CD8-positive, alpha-beta memory T cell (primary cell): Measurements from ENCODE around the gene ICA1L. TPM values are rescaled to one million over a fixed set of nuclear protein-coding genes. Genes with fewer than 3 reads are reported as not detected.

Experiments
- CTCF ChIA-PET: fragments of 350-600 bp; sonication (Branson Sonifier 250); formaldehyde crosslinking; loops from one replicate; lab custom pipeline; 2021; ENCODE audit warnings: antibody characterized with exemption; lab: Charles Lee
- POLR2A ChIA-PET: fragments of 350-600 bp; sonication (Branson Sonifier 250); formaldehyde crosslinking; loops from one replicate; lab custom pipeline; 2021; ENCODE audit warnings: antibody characterized with exemption; lab: Charles Lee
- DNase-seq, 5 donors: peaks; one replicate each; pipeline versions ENCODE4 v3.0.0 to v3.0.0-alpha.2; 2020 to 2022; ENCODE audit warnings: mixed read lengths in 1 of 5
- H3K27ac ChIP-seq: one replicate; pipeline ENCODE4 v1.7.0; 2013; ENCODE audit warnings: low read depth, mild to moderate bottlenecking, low read length, moderate library complexity
- H3K27me3 ChIP-seq: 2 replicates; pipeline ENCODE4 v1.7.0; 2013; ENCODE audit warnings: low read length, mild to moderate bottlenecking; ENCODE audit not compliant: insufficient read depth, poor library complexity, severe bottlenecking
- H3K36me3 ChIP-seq: 2 replicates; pipeline ENCODE4 v1.7.0; 2013; ENCODE audit warnings: mild to moderate bottlenecking, low read length, moderate library complexity; ENCODE audit not compliant: insufficient read depth
- H3K4me1 ChIP-seq: 2 replicates; pipeline ENCODE4 v1.7.0; 2013; ENCODE audit warnings: mild to moderate bottlenecking, low read length, moderate library complexity; ENCODE audit not compliant: insufficient read depth
- H3K4me3 ChIP-seq: 2 replicates; pipeline ENCODE4 v1.7.0; 2013; ENCODE audit warnings: mild to moderate bottlenecking, low read length
- H3K9me3 ChIP-seq: 2 replicates; pipeline ENCODE4 v1.7.0; 2013; ENCODE audit warnings: mild to moderate bottlenecking, low read length
- H3K27ac Mint-ChIP-seq, 8 donors: one replicate each; pipeline ENCODE4 v1.8.0; 2020 to 2021; ENCODE audit warnings: mixed read lengths in 8 of 8, mild to moderate bottlenecking in 6 of 8, inconsistent platforms in 3 of 8, moderate library complexity in 3 of 8
- H3K27me3 Mint-ChIP-seq, 2 donors: one replicate each; pipeline ENCODE4 v1.8.0; 2020 to 2021; ENCODE audit warnings: mixed read lengths in 2 of 2, mild to moderate bottlenecking in 1 of 2, moderate library complexity in 1 of 2
- H3K36me3 Mint-ChIP-seq, 3 donors: one replicate each; pipeline ENCODE4 v1.8.0; 2020 to 2021; ENCODE audit warnings: mixed read lengths in 3 of 3, inconsistent platforms in 1 of 3, mild to moderate bottlenecking in 1 of 3
- H3K4me1 Mint-ChIP-seq, 3 donors: one replicate each; pipeline ENCODE4 v1.8.0; 2020 to 2021; ENCODE audit warnings: mixed read lengths in 3 of 3, inconsistent platforms in 1 of 3, mild to moderate bottlenecking in 1 of 3
- H3K4me3 Mint-ChIP-seq, 7 donors: one replicate each; pipeline ENCODE4 v1.8.0; 2020 to 2021; ENCODE audit warnings: mixed read lengths in 7 of 7, mild to moderate bottlenecking in 6 of 7, moderate library complexity in 4 of 7, inconsistent platforms in 2 of 7
- H3K9me3 Mint-ChIP-seq, 5 donors: one replicate each; pipeline ENCODE4 v1.8.0; 2020 to 2022; ENCODE audit warnings: mixed read lengths in 5 of 5, mild to moderate bottlenecking in 3 of 5, moderate library complexity in 2 of 5, inconsistent platforms in 1 of 5
- polyA plus RNA-seq: library from polyadenylated mRNA; unstranded; fragments of 300-500 nt; fragmentation: Illumina TruSeq; gene quantifications from one replicate; pipeline ENCODE4 v1.2.3, GENCODE V29; 2021
- total RNA-seq, 2 experiments: library from RNA; stranded (reverse); gene quantifications; one replicate each; pipeline ENCODE4 v1.2.3, GENCODE V29; 2021

ICA1L gene
- total and polyA plus RNA-seq, 3 experiments from 2014 or later: 2.3 to 4.7 (median 4.6) TPM

GRCh38 chr2:202758604-202759003 is 113.0 kb downstream of the ICA1L start:
- Histone ChIP-seq H3K4me1 (peaks cover 22% of the 10 kb centered on the region), H3K36me3 (no peaks in the 10 kb centered on the region), H3K27me3 (no peaks in the 10 kb centered on the region), H3K27ac (no peak overlapping the region), H3K4me3 (no peak overlapping the region), H3K9me3 (no peaks in the 10 kb centered on the region)
- no peaks in the 10 kb centered on the region for H3K27me3 Mint-ChIP-seq
- H3K27ac Mint-ChIP-seq: peak overlapping the region in 2 of 8 donors; percentile 25 to 40
- ChIA-PET CTCF (interaction anchor here (1.5 to 1.6 kb wide), 2 partner anchors 9 to 170 kb away, joined by 3 to 4 read pairs; no protein-coding TSS in a partner anchor), POLR2A (no interaction called here)
- no peak overlapping the region for H3K4me3 Mint-ChIP-seq
- H3K4me1 Mint-ChIP-seq: peaks cover 10 to 35% (median 20%) of the 10 kb centered on the region in 3 donors
- DNase-seq: no peak
- peaks cover 2 to 75% (median 26%) of the 10 kb centered on the region in 3 donors for H3K36me3 Mint-ChIP-seq
- no peaks in the 10 kb centered on the region for H3K9me3 Mint-ChIP-seq

- ChIA-PET POLR2A (no interaction called here), CTCF (interaction anchor here (1.0 to 1.6 kb wide), 3 partner anchors 10 to 169 kb away, joined by 3 to 4 read pairs (median 3); no protein-coding TSS in a partner anchor)
- H3K27ac Mint-ChIP-seq: peak overlapping the region in 2 of 8 donors; percentile 5 to 40
- no peak overlapping the region for H3K4me3 Mint-ChIP-seq
- peaks cover 6 to 75% (median 29%) of the 10 kb centered on the region in 3 donors for H3K36me3 Mint-ChIP-seq
- no peak for DNase-seq
- H3K36me3 ChIP-seq: no peaks in the 10 kb centered on the region
- peaks cover 10 to 36% (median 22%) of the 10 kb centered on the region in 3 donors for H3K4me1 Mint-ChIP-seq
- peaks cover 18% of the 10 kb centered on the region for H3K4me1 ChIP-seq
- H3K27me3 ChIP-seq: no peaks in the 10 kb centered on the region
- H3K27ac ChIP-seq: no peak overlapping the region
- H3K9me3 Mint-ChIP-seq: no peaks in the 10 kb centered on the region
- no peak overlapping the region for H3K4me3 ChIP-seq
- H3K9me3 ChIP-seq: no peaks in the 10 kb centered on the region
- H3K27me3 Mint-ChIP-seq: no peaks in the 10 kb centered on the region
Observed at GRCh38 chr2:202758128-202758527, 113.4 kb downstream of the ICA1L start.

GRCh38 chr2:202757339-202757738 is 114.2 kb downstream of the ICA1L start:
- peaks cover 10 to 34% (median 18%) of the 10 kb centered on the region in 3 donors for H3K4me1 Mint-ChIP-seq
- no peak for DNase-seq
- H3K36me3 ChIP-seq: no peaks in the 10 kb centered on the region
- H3K27me3 ChIP-seq: no peaks in the 10 kb centered on the region
- POLR2A ChIA-PET: no interaction called here
- peak overlapping the region in 1 of 8 donors; percentile 26 for H3K27ac Mint-ChIP-seq
- peaks cover 8 to 70% (median 27%) of the 10 kb centered on the region in 3 donors for H3K36me3 Mint-ChIP-seq
- no peaks in the 10 kb centered on the region for H3K9me3 ChIP-seq
- H3K4me3 ChIP-seq: no peak overlapping the region
- peaks cover 18% of the 10 kb centered on the region for H3K4me1 ChIP-seq
- no peak overlapping the region for H3K4me3 Mint-ChIP-seq
- H3K27ac ChIP-seq: no peak overlapping the region
- H3K27me3 Mint-ChIP-seq: no peaks in the 10 kb centered on the region
- CTCF ChIA-PET: interaction anchor here (1.0 kb wide), 1 partner anchor 168 kb away, joined by 3 read pairs; no protein-coding TSS in a partner anchor
- H3K9me3 Mint-ChIP-seq: no peaks in the 10 kb centered on the region

GRCh38 chr2:202756598-202756997 is 115.0 kb downstream of the ICA1L start:
- Mint-ChIP-seq H3K27me3 (no peaks in the 10 kb centered on the region), H3K9me3 (no peaks in the 10 kb centered on the region), H3K36me3 (peaks cover 8 to 68% (median 29%) of the 10 kb centered on the region in 3 donors), H3K27ac (peak overlapping the region in 1 of 8 donors; percentile 54), H3K4me1 (peaks cover 13 to 34% (median 16%) of the 10 kb centered on the region in 3 donors), H3K4me3 (no peak overlapping the region)
- CTCF ChIA-PET: no interaction called here
- Histone ChIP-seq H3K9me3 (no peaks in the 10 kb centered on the region), H3K36me3 (no peaks in the 10 kb centered on the region), H3K27ac (no peak overlapping the region), H3K27me3 (no peaks in the 10 kb centered on the region), H3K4me3 (no peak overlapping the region), H3K4me1 (peaks cover 15% of the 10 kb centered on the region)
- POLR2A ChIA-PET: no interaction called here
- no peak for DNase-seq

- Mint-ChIP-seq H3K36me3 (peaks cover 8 to 57% (median 20%) of the 10 kb centered on the region in 3 donors), H3K4me1 (peaks cover 6 to 19% (median 6%) of the 10 kb centered on the region in 3 donors), H3K9me3 (no peaks in the 10 kb centered on the region), H3K27ac (peak overlapping the region in 4 of 8 donors; percentile 19 to 65 (median 30)), H3K4me3 (no peak overlapping the region), H3K27me3 (no peaks in the 10 kb centered on the region)
- POLR2A ChIA-PET: no interaction called here
- CTCF ChIA-PET: no interaction called here
- H3K27ac ChIP-seq: no peak overlapping the region
- H3K9me3 ChIP-seq: no peaks in the 10 kb centered on the region
- H3K4me3 ChIP-seq: no peak overlapping the region
- no peak for DNase-seq
- H3K4me1 ChIP-seq: peaks cover 19% of the 10 kb centered on the region
- no peaks in the 10 kb centered on the region for H3K36me3 ChIP-seq
- no peaks in the 10 kb centered on the region for H3K27me3 ChIP-seq
Observed at GRCh38 chr2:202754936-202755335, 116.6 kb downstream of the ICA1L start.

GRCh38 chr2:202752071-202752470 is 119.5 kb downstream of the ICA1L start:
- no peaks in the 10 kb centered on the region for H3K9me3 Mint-ChIP-seq
- peaks cover 19% of the 10 kb centered on the region for H3K4me1 ChIP-seq
- DNase-seq: peak in 1 of 5 donors; percentile 23
- H3K36me3 ChIP-seq: no peaks in the 10 kb centered on the region
- H3K4me3 ChIP-seq: no peak overlapping the region
- H3K27me3 ChIP-seq: no peaks in the 10 kb centered on the region
- H3K4me3 Mint-ChIP-seq: no peak overlapping the region
- H3K27me3 Mint-ChIP-seq: no peaks in the 10 kb centered on the region
- H3K4me1 Mint-ChIP-seq: peaks cover 6 to 25% (median 8%) of the 10 kb centered on the region in 3 donors
- ChIA-PET POLR2A (no interaction called here), CTCF (no interaction called here)
- H3K27ac Mint-ChIP-seq: no peak overlapping the region
- H3K27ac ChIP-seq: no peak overlapping the region
- H3K9me3 ChIP-seq: no peaks in the 10 kb centered on the region
- H3K36me3 Mint-ChIP-seq: peaks cover 8 to 33% (median 16%) of the 10 kb centered on the region in 3 donors

- no peaks in the 10 kb centered on the region for H3K27me3 Mint-ChIP-seq
- Histone ChIP-seq H3K4me1 (peaks cover 19% of the 10 kb centered on the region), H3K27ac (no peak overlapping the region), H3K36me3 (no peaks in the 10 kb centered on the region), H3K4me3 (no peak overlapping the region), H3K9me3 (no peaks in the 10 kb centered on the region), H3K27me3 (no peaks in the 10 kb centered on the region)
- CTCF ChIA-PET: no interaction called here
- H3K4me1 Mint-ChIP-seq: peaks cover 6 to 25% (median 8%) of the 10 kb centered on the region in 3 donors
- no peak overlapping the region for H3K27ac Mint-ChIP-seq
- POLR2A ChIA-PET: no interaction called here
- peaks cover 8 to 22% (median 14%) of the 10 kb centered on the region in 3 donors for H3K36me3 Mint-ChIP-seq
- peak in 1 of 5 donors; percentile 20 for DNase-seq
- H3K4me3 Mint-ChIP-seq: no peak overlapping the region
- H3K9me3 Mint-ChIP-seq: no peaks in the 10 kb centered on the region
Observed at GRCh38 chr2:202750763-202751427, 120.7 kb downstream of the ICA1L start.

GRCh38 chr2:202749477-202749876 is 122.1 kb downstream of the ICA1L start:
- ChIA-PET CTCF (no interaction called here), POLR2A (no interaction called here)

More at GRCh38 chr2:202749477-202749876, 122.1 kb downstream of the ICA1L start:
- Mint-ChIP-seq H3K9me3 (peaks cover 3 to 7% (median 7%) of the 10 kb centered on the region in 5 donors), H3K27me3 (no peaks in the 10 kb centered on the region), H3K27ac (peak overlapping the region in 1 of 8 donors; percentile 46), H3K4me3 (no peak overlapping the region), H3K36me3 (peaks cover 8 to 16% (median 11%) of the 10 kb centered on the region in 3 donors), H3K4me1 (peaks cover 9 to 25% (median 10%) of the 10 kb centered on the region in 3 donors)
- no peak for DNase-seq
- Histone ChIP-seq H3K9me3 (no peaks in the 10 kb centered on the region), H3K27ac (no peak overlapping the region), H3K27me3 (no peaks in the 10 kb centered on the region), H3K4me1 (peaks cover 19% of the 10 kb centered on the region), H3K36me3 (no peaks in the 10 kb centered on the region), H3K4me3 (no peak overlapping the region)
